ENCODE data around the gene KLF11.
"Not testable (repeated sequence)": the region's sequence is repeated elsewhere in the genome, so short reads cannot be mapped to it uniquely, and the experiment has no call there.

Gene KLF11

GRCh38 chr2:10027660-10028330, 15.6 kb upstream of the KLF11 start:
- DNase-seq, result no peak

GRCh38 chr2:10028407-10028987, 14.9 kb upstream of the KLF11 start:
- DNase-seq, result no peak

GRCh38 chr2:10028988-10029874, 14.1 kb upstream of the KLF11 start:
- DNase-seq, result peak; percentile 25

GRCh38 chr2:10029875-10030223, 13.5 kb upstream of the KLF11 start:
- DNase-seq, result no peak

GRCh38 chr2:10030311-10030736, 13.0 kb upstream of the KLF11 start:
- no peak for DNase-seq

GRCh38 chr2:10030798-10031197, 12.6 kb upstream of the KLF11 start:
- DNase-seq, result not testable (repeated sequence)

GRCh38 chr2:10031886-10032745, 11.2 kb upstream of the KLF11 start:
- DNase-seq, result no peak

GRCh38 chr2:10032746-10033105, 10.6 kb upstream of the KLF11 start:
- DNase-seq, result no peak

- DNase-seq, result no peak
These were observed 9.9 kb upstream of the KLF11 start for GRCh38 chr2:10033251-10034006.

GRCh38 chr2:10034333-10035052, 8.9 kb upstream of the KLF11 start:
- DNase-seq, result no peak

- peak; percentile 30 for DNase-seq
These were observed 8.3 kb upstream of the KLF11 start for GRCh38 chr2:10035053-10035422.

- no peak for DNase-seq
These were observed 7.7 kb upstream of the KLF11 start for GRCh38 chr2:10035633-10036032.

- DNase-seq, result peak; percentile 47
These were observed 7.1 kb upstream of the KLF11 start for GRCh38 chr2:10036095-10036884.

GRCh38 chr2:10038123-10038522, 5.2 kb upstream of the KLF11 start:
- no peak for DNase-seq

- no peak for DNase-seq
These were observed 4.6 kb upstream of the KLF11 start for GRCh38 chr2:10038716-10039115.

- no peak for DNase-seq
These were observed 3.5 kb upstream of the KLF11 start for GRCh38 chr2:10039658-10040410.

- DNase-seq, result no peak
These were observed 1.6 kb upstream of the KLF11 start for GRCh38 chr2:10041711-10042110.

- no peak for DNase-seq
These were observed 819 bp upstream of the KLF11 start for GRCh38 chr2:10042301-10043161.

Data from activated CD4-positive, alpha-beta T cell treated with anti-CD3 and anti-CD28 coated beads, Interleukin-10, Interleukin-2, amounts not matched to agents 100 ng/mL and 50 ng/mL, durations not matched to agents 16 hours and 8 hours (primary cell).